Stimulated activated naive B cell treated with anti-CD40 and anti-IgM and Interleukin-4, amounts not matched to agents 10 μg/mL and 1 μg/mL and 100 μg/mL, for 72 hours (primary cell): ENCODE data around the gene ABHD10.
A peak's percentile ranks its signal among the peaks of the same experiment; 100 is the strongest.
"Not testable (repeated sequence)": the region's sequence is repeated elsewhere in the genome, so short reads cannot be mapped to it uniquely, and the experiment has no call there.

Source experiments
- ATAC-seq, 2 donors: fragments of 150-1000 bp; cut with Tn5 transposase; replicated peaks; 2 replicates each; pipeline ENCODE4 v1.10.0; 2021; ENCODE audit warnings: moderate library complexity in 1 of 2
- DNase-seq: peaks from one replicate; pipeline ENCODE4 v3.0.0; 2021
- H3K27ac Mint-ChIP-seq: one replicate; pipeline ENCODE4 v1.8.0; 2022; ENCODE audit warnings: mild to moderate bottlenecking, mixed read lengths
- H3K27me3 Mint-ChIP-seq, 2 donors: one replicate each; pipeline ENCODE4 v1.8.0; 2022; ENCODE audit warnings: mixed read lengths in 2 of 2
- H3K36me3 Mint-ChIP-seq, 2 donors: one replicate each; pipeline ENCODE4 v1.8.0; 2022; ENCODE audit warnings: mixed read lengths in 2 of 2, mild to moderate bottlenecking in 1 of 2
- H3K4me1 Mint-ChIP-seq, 2 donors: one replicate each; pipeline ENCODE4 v1.8.0; 2022; ENCODE audit warnings: mixed read lengths in 2 of 2, mild to moderate bottlenecking in 1 of 2
- H3K4me3 Mint-ChIP-seq, 2 donors: one replicate each; pipeline ENCODE4 v1.8.0; 2022; ENCODE audit warnings: mild to moderate bottlenecking in 2 of 2, mixed read lengths in 2 of 2, moderate library complexity in 1 of 2
- H3K9me3 Mint-ChIP-seq, 2 donors: one replicate each; pipeline ENCODE4 v1.8.0; 2022; ENCODE audit warnings: mixed read lengths in 2 of 2, mild to moderate bottlenecking in 1 of 2

Gene ABHD10

DNA sequence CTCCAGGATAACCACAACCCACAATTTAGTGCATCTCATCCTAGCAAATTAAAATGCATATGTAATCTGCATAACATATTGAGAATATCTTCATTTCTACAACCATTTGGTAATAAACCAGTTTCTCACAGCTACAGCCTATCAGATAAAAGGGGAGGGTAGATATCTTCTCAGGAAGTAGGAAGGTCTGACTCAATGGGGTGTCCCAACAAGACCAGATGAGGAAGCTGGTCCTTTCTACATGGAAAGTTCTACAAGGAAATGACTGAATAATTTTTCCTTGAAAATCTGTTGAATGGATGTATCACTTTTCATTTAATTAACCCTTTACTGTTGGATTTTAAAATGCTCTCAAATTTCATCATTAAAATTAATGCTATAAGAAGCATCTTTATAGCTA lies 38.3 kb downstream of the ABHD10 start:
- H3K4me1 Mint-ChIP-seq, result peaks cover 0 to 12% of the 10 kb centered on the region in 2 donors
- DNase-seq (no peak), ATAC-seq (peak in 1 of 2 donors; percentile 38)
- no peak overlapping the region for H3K4me3 Mint-ChIP-seq
- H3K27me3 Mint-ChIP-seq, result no peaks in the 10 kb centered on the region
- no peaks in the 10 kb centered on the region for H3K36me3 Mint-ChIP-seq
- no peak overlapping the region for H3K27ac Mint-ChIP-seq
- H3K9me3 Mint-ChIP-seq, result no peaks in the 10 kb centered on the region

DNA sequence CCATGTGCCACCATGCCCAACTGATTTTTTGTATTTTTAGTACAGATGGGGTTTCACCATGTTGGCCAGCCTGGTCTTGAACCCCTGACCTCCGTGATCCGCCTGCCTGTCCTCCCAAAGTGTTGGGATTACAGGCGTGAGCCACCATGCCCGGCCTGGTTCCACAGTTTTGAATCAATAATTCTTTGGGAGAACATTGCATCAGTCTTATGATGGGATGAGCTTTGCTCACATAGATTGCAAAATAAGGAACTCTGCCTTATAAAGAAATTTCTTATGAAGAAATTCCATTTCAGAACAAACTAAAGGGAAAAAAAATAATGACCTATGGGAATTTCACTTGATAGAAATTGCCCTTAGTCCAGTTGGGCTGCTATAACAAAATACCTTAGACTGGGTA lies 39.9 kb downstream of the ABHD10 start:
- Mint-ChIP-seq H3K27me3 (no peaks in the 10 kb centered on the region), H3K36me3 (no peaks in the 10 kb centered on the region), H3K9me3 (no peaks in the 10 kb centered on the region), H3K4me3 (no peak overlapping the region), H3K4me1 (peaks cover 0 to 10% of the 10 kb centered on the region in 2 donors), H3K27ac (no peak overlapping the region)
- no peak for DNase-seq
- no peak for ATAC-seq

DNA sequence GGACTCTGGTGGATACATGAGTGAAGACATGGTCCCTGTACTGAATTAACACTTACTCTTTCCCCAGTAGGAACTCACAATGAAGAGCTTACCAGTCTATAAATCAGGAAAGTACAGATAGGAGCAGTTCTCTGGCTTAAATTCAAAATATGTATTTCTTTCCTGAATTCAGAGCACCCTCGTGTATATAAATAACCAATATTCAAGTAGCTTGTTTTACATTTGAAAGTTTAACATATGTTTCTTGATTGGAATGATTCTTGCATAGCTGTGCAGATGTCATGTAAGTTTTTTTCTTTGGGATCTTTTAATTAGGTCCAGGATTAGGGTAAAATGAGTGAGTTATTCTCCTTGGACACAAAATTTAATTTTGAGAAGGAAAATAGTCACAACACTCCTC lies 40.9 kb downstream of the ABHD10 start:
- Mint-ChIP-seq H3K27me3 (no peaks in the 10 kb centered on the region), H3K36me3 (no peaks in the 10 kb centered on the region)

DNA sequence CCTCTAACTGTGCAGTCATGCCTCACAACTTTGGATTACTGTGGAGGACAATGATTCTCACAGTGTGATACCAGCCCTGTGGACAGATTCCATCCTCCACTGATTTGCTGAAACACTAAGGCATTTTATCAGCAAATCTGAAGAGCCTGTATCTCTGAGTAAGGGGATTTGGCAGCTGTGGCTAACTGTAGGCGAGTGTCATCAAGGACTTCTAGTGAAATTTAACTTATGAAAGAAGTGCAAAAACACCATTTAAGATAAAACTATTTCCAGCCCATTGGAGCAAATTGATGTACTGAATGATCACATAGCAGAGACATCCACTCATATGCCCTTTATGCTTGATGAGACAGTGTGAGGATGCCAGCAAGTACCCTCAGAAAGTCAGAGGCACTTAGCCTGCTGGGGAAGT lies 41.9 kb downstream of the ABHD10 start:
- H3K27me3 Mint-ChIP-seq, result no peaks in the 10 kb centered on the region

More for the DNA sequence above, 40.9 kb downstream of the ABHD10 start:
- DNase-seq (no peak), ATAC-seq (no peak)
- no peak overlapping the region for H3K4me3 Mint-ChIP-seq
- H3K4me1 Mint-ChIP-seq, result peaks cover 0 to 5% of the 10 kb centered on the region in 2 donors
- no peaks in the 10 kb centered on the region for H3K9me3 Mint-ChIP-seq
- H3K27ac Mint-ChIP-seq, result no peak overlapping the region

DNA sequence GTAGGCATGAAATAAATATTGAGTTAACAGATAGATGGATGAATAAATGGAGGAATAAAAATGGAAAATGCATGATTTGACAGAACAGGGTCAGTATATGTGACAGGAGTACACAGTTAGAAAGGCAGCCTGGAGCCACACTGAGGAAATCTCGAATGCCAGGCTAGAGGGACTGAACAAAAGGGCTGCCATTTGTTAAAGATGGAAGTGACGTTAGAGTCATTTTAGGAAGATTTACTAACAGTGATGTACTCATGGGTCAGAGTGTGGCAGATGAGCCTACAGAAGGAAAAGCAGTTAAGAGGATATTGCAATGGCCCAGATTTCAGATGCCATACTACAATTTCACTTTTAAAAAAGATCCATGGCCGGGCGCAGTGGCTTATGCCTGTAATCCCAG lies 48.3 kb downstream of the ABHD10 start:
- no peaks in the 10 kb centered on the region for H3K27me3 Mint-ChIP-seq
- no peak overlapping the region for H3K4me3 Mint-ChIP-seq
- ATAC-seq, result no peak
- H3K9me3 Mint-ChIP-seq, result no peaks in the 10 kb centered on the region
- peaks cover 0 to 2% of the 10 kb centered on the region in 2 donors for H3K4me1 Mint-ChIP-seq
- no peaks in the 10 kb centered on the region for H3K36me3 Mint-ChIP-seq
- no peak for DNase-seq
- no peak overlapping the region for H3K27ac Mint-ChIP-seq

More for the DNA sequence above, 41.9 kb downstream of the ABHD10 start:
- Mint-ChIP-seq H3K36me3 (no peaks in the 10 kb centered on the region), H3K4me1 (peaks cover 0 to 5% of the 10 kb centered on the region in 2 donors), H3K27ac (no peak overlapping the region), H3K4me3 (no peak overlapping the region), H3K9me3 (no peaks in the 10 kb centered on the region)
- DNase-seq, result no peak
- no peak for ATAC-seq

DNA sequence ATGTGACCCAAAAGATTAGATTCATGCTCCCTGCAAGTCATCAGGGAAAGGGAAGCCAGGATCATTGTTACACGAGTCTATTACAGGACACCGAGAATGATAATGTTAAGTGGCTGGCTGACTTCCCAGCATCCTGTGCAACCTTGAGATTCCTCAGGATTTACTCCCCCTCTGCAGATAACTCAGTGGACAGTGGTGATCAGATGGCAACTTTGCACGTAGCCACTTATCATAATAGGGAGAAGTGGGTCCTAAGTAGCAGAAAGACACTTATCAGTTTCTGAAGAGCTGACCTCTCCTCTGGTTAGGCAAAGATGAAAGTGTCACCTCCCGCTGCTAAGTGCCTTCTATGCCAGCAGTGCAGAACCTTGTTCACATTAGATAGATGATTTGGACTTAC lies 49.0 kb downstream of the ABHD10 start:
- no peaks in the 10 kb centered on the region for H3K9me3 Mint-ChIP-seq
- peaks cover 0 to 2% of the 10 kb centered on the region in 2 donors for H3K4me1 Mint-ChIP-seq
- DNase-seq (no peak), ATAC-seq (no peak)
- no peak overlapping the region for H3K4me3 Mint-ChIP-seq
- no peaks in the 10 kb centered on the region for H3K27me3 Mint-ChIP-seq
- H3K36me3 Mint-ChIP-seq, result no peaks in the 10 kb centered on the region
- no peak overlapping the region for H3K27ac Mint-ChIP-seq

DNA sequence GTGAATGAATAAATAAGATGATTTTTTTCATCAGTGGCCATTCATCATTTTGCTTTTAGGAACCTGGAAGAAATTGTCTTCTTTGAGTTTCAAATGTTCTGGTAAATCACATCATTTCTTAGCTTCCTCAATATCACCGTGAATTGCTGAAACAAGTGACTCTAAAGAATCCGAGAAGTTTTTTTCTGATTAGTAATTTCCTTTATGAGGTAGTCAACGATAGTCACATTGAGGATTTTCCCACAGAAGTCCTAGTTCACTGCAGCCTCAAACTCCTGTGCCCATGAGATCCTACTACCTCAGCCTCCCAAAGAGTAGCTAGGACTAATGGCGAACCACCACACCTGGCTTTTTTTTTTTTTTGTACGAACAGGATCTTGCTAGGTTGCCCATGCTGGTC lies 52.1 kb downstream of the ABHD10 start:
- no peak overlapping the region for H3K4me3 Mint-ChIP-seq
- H3K36me3 Mint-ChIP-seq, result no peaks in the 10 kb centered on the region
- no peak for ATAC-seq
- no peaks in the 10 kb centered on the region for H3K4me1 Mint-ChIP-seq
- no peak for DNase-seq
- no peak overlapping the region for H3K27ac Mint-ChIP-seq
- no peaks in the 10 kb centered on the region for H3K9me3 Mint-ChIP-seq
- no peaks in the 10 kb centered on the region for H3K27me3 Mint-ChIP-seq

DNA sequence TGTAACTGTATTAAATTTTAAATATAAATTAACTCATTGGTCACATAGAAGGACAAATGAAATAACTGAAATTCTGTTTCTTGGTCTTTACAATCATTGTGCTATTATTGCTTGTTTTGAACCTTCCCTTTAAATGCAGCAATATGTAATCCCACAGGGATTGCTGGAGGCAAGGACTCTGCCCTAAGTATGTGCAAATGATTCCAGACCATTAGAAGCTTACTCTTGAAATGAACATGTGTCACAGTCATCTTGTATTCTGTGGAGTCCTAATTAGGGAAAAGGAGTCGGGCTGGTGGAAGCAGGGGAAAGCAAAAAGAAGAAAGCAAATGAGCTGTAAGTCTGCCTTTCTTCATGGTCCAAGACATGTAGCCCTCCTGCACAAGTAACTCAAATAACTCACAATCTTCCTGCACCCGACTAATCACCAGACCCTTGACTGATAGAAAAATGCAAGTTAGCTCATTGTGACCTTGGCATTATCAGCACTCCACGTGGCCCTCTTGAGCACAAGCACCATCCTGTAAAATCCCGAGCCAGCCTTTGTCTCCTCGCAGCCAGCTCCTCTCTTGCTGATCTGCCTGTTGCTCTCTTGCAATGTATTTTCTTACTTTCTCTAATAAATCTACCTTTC lies 53.4 kb downstream of the ABHD10 start:
- ATAC-seq (no peak), DNase-seq (no peak)
- no peaks in the 10 kb centered on the region for H3K27me3 Mint-ChIP-seq
- H3K4me3 Mint-ChIP-seq, result no peak overlapping the region
- no peaks in the 10 kb centered on the region for H3K36me3 Mint-ChIP-seq
- H3K4me1 Mint-ChIP-seq, result no peaks in the 10 kb centered on the region
- H3K27ac Mint-ChIP-seq, result no peak overlapping the region
- no peaks in the 10 kb centered on the region for H3K9me3 Mint-ChIP-seq

DNA sequence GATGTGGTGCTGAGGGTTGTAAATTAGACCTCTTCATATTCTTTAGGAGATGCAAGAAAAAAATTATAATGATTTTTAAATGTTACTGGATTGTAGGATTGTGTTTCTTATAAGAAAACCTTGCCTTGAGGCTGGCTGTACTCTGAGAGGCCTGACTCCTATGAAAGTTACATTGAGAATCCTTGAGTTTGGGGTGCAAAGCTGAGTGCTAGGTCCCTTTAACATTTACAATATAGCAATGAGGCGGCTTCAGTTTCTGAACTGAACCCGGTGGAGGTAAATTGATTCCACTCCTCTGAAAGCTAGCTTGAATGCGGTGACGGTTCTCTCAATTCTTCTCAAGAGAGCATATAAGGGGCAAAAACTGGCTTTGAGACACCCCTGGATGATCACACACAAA lies 55.6 kb downstream of the ABHD10 start, which contains the start of gene TMPRSS7:
Gene TMPRSS7, plus strand, starts transcription at position 301 of the 400 bp plus-strand sequence. CDS start 110 bp downstream, outside the sequence.
- Mint-ChIP-seq H3K9me3 (no peaks in the 10 kb centered on the region), H3K4me1 (peaks cover 2 to 7% of the 10 kb centered on the region in 2 donors), H3K4me3 (no peak within 1 kb of the TSS), H3K36me3 (peaks cover 0 to 4% of the 10 kb centered on the region in 2 donors), H3K27me3 (no peaks in the 10 kb centered on the region), H3K27ac (no peak within 1 kb of the TSS)
- DNase-seq (no peak), ATAC-seq (no peak)

DNA sequence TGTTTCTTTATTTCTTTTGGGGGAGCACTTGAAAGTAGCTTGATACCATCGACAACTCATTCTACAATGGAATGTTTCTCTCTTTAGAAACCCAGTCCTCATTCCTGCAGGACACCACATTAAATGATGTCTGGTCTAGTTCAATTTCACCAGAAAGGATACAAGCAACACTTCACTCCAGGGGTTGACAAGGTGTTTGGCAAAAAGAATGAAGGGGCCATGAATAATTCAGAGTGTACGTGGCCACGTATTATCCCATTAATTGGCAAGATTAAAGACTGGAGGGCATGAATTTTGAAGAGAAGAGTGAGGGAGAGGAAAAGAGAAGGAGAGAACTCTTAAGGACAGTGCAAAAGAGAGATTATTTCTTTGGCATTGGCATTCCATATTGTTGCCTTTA lies 56.4 kb downstream of the ABHD10 start:
- H3K4me1 Mint-ChIP-seq, result peaks cover 2 to 7% of the 10 kb centered on the region in 2 donors
- H3K27ac Mint-ChIP-seq, result no peak overlapping the region
- peaks cover 0 to 4% of the 10 kb centered on the region in 2 donors for H3K36me3 Mint-ChIP-seq
- ATAC-seq (no peak), DNase-seq (no peak)
- H3K9me3 Mint-ChIP-seq, result no peaks in the 10 kb centered on the region
- H3K27me3 Mint-ChIP-seq, result no peaks in the 10 kb centered on the region
- no peak overlapping the region for H3K4me3 Mint-ChIP-seq

DNA sequence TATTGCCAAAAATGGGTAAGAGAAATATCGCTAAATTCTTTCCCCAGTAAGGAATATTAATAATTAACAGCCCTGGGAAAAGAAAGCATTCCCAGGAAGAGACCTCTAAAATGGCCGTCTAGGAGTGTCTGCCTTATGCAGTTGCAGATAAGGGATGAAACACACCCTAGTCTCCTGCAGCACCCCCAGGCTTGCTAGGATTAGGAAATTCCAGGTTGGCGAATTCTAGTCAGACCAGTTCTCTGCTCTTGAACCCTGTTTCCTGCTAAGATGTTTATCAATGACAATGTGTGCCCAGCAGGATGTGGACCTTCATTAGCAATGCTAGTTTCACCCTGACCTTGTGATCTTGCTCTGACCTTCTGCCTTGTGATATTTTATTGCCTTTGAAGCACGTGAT lies 58.4 kb downstream of the ABHD10 start:
- not testable (repeated sequence) for DNase-seq, H3K36me3 Mint-ChIP-seq, H3K4me3 Mint-ChIP-seq, ATAC-seq, H3K27ac Mint-ChIP-seq, H3K9me3 Mint-ChIP-seq, H3K27me3 Mint-ChIP-seq, H3K4me1 Mint-ChIP-seq

DNA sequence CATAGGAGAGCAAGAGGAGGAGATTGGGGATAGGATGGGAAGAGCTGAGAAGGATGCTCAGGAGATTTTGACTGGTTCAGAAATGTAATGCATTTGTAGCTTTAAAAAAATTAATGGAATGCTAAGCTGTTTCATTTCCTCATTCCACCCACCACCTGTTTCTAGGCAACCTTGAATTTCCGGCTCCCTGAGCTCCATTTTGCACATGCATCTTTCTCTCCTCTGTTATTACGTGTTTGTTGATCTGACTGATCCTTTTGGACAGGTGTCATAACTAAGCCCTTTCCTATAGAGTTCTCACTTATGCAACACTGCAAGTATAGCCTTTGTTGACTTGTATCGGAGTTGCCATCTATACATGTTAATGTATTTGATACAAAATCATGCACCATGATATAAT lies 60.0 kb downstream of the ABHD10 start:
- no peak for ATAC-seq
- peaks cover 0 to 4% of the 10 kb centered on the region in 2 donors for H3K36me3 Mint-ChIP-seq
- H3K4me1 Mint-ChIP-seq, result peaks cover 2 to 7% of the 10 kb centered on the region in 2 donors
- no peak overlapping the region for H3K4me3 Mint-ChIP-seq
- DNase-seq, result no peak
- H3K27ac Mint-ChIP-seq, result no peak overlapping the region
- no peaks in the 10 kb centered on the region for H3K27me3 Mint-ChIP-seq
- no peaks in the 10 kb centered on the region for H3K9me3 Mint-ChIP-seq

DNA sequence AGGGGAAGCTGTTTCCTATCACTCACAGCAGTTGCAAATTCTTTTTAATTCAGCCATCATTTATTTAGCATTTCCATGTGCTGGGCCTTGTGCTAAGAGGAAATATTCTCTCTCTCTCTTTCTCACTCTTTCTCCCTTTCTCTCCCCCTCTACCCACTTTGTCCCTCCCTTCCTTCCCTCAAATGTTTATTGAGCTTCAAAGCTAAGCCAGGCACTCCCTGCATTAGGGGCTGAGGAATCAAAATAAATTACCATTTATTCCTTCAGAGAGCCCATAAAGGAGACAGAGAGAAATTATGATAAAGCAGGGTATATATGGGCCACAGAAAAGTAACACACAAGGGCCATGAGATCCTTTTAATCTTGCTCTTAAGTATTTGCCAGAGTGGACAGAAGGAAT lies 62.5 kb downstream of the ABHD10 start:
- peak overlapping the region; percentile 42 for H3K27ac Mint-ChIP-seq
- peaks cover 0 to 4% of the 10 kb centered on the region in 2 donors for H3K36me3 Mint-ChIP-seq
- H3K9me3 Mint-ChIP-seq, result no peaks in the 10 kb centered on the region
- no peaks in the 10 kb centered on the region for H3K27me3 Mint-ChIP-seq
- ATAC-seq, result no peak
- H3K4me3 Mint-ChIP-seq, result no peak overlapping the region
- no peak for DNase-seq
- H3K4me1 Mint-ChIP-seq, result peaks cover 2 to 7% of the 10 kb centered on the region in 2 donors

DNA sequence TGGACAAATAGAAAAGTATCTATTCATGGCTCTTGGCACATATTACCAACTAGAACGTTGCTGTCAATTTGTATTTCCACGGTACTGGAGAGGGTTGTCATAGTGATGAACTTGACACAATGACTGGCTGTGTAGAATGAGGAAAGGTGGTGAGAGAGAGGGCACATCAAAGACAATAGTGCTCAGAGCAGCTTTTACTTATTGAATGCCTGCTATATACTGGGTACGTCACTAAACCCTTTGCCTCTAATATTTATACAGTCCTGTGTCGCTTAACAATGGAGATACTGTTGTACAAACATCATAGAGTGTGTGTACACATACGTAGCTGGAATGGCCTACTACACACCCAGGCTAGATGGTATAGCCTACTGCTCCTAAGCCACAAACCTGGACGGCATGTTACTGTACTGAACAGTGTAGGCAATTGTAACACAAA lies 64.0 kb downstream of the ABHD10 start:
- no peaks in the 10 kb centered on the region for H3K9me3 Mint-ChIP-seq
- DNase-seq (no peak), ATAC-seq (no peak)
- H3K27ac Mint-ChIP-seq, result no peak overlapping the region
- no peaks in the 10 kb centered on the region for H3K27me3 Mint-ChIP-seq
- no peaks in the 10 kb centered on the region for H3K36me3 Mint-ChIP-seq
- no peak overlapping the region for H3K4me3 Mint-ChIP-seq
- peaks cover 2 to 7% of the 10 kb centered on the region in 2 donors for H3K4me1 Mint-ChIP-seq
